HG03159 (cell line): Measurements from ENCODE around the gene SYNGR3.

ENCODE experiments used
- ATAC-seq: cut with Tn5 transposase; IDR thresholded peaks from one replicate; pipeline ENCODE4 v1.9.1; 2021; ENCODE audit warnings: mild to moderate bottlenecking, moderate library complexity; ENCODE audit not compliant: unreplicated experiment

SYNGR3 gene

DNA sequence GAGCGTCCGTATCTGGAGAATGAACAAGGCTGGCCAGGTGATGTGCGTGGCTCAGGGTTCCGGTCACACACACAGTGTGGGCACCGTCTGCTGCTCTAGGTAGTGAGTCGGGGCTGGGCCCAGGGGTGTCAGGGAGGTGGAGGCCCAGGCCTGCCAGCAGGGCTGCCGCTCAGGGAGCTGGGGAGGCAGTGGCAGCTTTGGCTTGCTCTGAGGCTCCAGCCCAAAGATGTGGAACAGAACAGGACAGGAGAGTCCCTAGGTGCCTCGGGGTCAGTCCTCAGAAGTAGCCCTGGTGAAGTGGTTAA lies 13.6 kb upstream of the SYNGR3 start:
- ATAC-seq: no peak

DNA sequence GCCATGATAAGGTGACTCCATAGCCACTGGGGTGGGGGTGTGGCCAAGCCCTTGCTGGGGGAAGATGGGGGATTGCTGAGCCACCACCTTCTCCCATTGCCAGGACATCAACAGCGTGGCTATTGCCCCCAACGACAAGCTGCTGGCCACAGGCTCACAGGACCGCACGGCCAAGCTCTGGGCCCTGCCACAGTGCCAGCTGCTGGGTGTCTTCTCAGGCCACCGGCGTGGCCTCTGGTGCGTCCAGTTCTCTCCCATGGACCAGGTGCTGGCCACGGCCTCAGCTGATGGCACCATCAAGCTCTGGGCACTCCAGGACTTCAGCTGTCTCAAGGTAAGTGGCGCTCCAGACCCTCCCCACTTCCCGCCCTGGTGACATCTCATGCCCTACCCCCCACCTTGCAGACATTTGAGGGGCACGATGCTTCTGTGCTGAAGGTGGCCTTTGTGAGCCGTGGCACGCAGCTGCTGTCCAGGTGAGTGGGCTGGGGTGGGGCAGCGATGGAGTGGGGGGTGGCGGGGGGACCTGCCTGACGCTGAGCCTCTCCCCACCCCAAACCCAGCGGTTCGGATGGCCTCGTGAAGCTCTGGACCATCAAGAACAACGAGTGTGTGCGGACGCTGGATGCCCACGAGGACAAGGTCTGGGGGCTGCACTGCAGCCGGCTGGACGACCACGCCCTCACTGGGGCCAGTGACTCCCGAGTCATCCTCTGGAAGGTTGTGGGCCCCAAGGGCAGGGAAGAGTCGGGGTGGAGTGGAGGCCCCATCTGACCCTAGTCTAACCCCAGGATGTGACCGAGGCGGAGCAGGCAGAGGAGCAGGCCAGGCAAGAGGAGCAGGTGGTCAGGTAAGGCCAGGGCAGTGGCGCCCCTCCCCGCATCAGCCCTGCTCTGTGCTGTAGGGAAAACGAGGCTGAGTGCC lies 12.6 kb upstream of the SYNGR3 start:
- ATAC-seq: no peak

DNA sequence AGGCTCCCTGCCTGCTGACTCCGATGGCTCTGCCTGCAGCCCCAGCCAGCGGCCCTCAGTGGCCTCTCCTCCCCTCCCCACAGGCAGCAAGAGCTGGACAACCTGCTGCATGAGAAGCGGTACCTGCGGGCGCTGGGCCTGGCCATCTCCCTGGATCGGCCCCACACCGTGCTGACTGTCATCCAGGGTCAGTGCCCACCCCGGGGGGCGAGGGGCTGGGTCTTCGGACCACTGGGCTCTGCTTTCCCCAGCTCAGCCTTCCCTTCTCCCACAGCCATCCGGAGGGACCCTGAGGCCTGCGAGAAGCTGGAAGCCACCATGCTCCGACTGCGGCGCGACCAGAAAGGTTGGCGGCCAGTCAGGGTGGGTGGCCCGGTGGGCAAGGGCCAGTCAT lies 11.9 kb upstream of the SYNGR3 start:
- no peak for ATAC-seq

DNA sequence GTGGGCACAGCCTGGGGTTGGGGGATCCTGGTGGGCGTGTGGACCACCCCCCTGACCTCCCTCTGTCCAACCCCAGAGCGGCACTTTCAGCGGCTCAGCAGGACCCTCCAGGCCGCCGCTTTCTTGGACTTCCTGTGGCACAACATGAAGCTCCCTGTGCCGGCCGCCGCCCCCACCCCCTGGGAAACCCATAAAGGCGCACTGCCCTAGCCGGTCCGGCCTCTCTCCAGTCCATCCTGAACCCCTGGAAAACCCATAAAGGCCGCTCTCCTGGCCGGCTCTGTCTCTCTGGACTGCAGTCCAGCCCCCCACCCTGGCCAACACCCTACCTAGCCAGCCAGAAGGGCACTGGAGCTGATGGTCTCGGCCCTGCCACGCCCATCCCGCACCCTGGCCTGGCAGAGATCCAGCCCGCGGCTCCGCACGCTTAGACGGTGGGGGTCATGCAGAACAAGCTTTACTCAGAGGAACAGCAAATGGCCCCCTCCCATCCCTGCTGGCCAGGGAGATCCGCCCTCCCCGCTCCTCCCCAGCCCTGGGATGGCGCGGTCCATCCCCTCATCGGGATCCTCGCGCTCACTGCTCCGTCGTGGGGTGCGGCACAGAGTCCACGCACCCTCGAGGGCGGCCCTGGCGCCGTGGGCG lies 11.2 kb upstream of the SYNGR3 start:
- no peak for ATAC-seq

DNA sequence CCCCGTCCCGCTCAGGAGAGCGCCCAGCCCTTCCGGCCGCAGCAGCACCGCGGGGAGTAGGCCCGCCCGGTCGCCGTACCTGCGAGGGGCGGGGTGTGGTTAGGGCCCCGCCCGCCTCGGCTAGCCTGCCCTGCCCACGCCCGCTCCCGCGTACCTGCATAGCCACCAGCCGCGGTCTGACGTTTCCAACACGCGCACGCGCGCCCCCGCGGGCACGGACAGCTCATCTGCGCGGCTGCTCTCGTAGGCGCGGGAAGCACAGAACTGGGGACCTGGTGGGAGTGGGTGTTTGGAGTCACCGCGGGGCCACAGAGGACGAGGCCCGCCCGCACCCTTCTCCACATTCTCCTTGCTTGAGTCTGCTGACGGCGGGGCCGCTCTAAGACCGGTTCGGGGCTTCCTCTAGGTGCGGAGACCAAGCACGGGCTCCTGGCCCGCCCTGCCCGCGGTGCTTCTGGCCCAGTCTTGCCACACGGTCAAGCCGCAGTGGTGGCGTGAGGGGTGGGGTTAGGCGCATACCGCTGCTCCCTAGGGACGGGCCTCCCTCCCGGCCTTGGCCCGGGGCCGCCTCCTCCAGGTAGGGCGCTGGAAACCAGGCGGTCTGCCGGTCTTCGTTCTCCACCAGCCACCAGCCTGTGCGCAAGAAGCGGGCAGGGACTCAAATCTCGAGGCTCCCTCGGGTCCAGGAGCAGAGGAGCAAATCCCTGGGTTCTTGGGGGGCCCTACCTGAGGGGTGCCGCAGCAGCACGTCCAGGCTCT lies 10.3 kb upstream of the SYNGR3 start:
- no peak for ATAC-seq

DNA sequence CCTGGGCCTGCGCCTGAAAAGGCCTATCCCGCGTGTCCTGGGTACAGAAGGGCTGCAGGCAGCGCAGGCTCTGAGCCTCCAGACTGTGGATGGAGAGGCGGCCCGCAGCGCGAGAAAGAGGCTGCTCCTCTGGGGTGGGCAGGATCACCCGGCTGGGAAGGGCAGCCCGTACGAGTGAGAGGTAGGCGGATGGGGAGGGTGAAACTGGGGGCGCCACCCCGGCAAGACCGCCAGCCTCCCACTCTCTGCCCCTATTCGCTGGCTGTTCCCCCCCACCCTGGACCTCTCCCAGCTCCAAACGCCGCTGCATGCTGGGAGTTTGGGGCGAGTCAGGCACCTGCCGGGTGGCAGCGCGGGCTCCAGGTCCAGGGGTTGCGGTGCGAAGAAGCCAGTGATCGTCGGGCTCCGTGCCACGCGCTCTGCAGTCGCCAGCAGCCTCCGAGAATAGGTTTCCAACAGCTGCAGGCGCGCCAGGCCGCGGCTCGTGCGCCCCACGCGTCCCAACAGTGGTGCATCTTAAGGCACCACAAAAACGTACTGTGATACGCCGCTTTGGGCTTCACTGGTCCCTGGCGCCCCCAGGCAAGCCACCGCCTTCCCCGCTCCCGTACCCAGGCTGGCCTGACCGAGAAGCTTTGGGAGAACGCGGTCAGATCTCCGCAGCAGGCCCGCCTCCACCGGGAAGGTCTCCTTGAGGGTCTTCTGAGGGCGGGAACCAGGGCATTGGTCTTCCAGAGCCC lies 9.6 kb upstream of the SYNGR3 start:
- no peak for ATAC-seq

DNA sequence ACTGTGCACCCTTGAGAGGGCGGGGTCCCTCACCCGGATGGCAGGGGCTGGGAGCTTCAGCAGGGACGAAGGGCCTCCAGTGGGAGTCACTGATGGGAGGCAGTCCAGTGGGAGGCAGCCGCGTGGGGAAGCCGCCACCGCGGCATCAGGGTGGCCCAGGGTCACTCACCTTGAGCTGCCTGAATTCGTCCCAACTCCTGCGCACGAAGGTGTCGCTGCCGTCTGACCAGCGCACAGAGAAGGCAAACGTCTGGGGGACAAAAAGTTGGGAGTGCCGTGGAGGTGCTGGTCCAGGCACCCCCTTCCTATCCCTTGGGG lies 9.0 kb upstream of the SYNGR3 start:
- no peak for ATAC-seq

DNA sequence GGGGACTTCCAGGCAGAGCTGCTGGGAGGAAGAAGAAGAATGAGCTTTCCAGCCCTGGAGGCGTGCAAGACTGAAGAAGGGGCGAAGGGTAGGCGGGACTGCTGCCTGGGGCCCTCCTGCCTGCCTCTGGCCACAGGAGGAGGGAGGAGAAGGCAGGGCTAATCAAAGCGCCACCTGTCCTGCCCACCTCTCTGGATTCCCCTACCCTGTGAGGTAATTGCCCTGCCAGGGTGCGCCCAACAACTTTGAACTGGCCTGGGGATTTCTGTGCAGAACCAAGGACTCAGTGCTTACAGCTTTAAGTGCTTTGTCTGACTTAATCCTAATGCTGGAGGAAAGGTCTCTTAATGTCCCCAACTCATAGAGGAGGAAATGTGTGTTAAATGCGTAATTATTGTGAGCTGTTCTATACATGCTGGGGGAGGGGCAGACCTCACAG lies 8.4 kb upstream of the SYNGR3 start, which contains the start of gene NOXO1:
Gene NOXO1 (minus strand): TSS at position 72 of the 439 bp plus-strand sequence. CDS start 290 bp downstream, outside the sequence.
- no peak for ATAC-seq

DNA sequence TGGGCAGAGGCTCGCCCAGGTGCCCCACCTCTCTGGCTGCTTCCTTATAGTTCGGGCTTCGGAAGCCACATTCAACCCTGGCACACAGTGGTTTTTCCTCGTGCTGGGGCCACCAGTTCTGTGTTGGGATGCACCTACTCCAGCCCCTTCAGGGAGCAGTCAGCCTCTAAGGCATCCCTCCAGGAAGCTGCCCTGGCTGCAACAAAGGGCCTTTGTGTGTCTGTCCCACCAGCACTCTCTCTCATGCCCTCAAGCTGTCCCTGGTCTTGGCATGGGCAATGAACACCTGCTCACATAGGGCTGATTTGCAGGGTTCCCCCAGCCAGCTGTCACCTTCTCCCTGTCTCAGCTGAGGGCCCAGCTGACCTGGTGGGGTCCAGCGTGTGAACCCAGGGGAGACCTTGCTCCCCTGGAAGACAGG lies 7.7 kb upstream of the SYNGR3 start:
- no peak for ATAC-seq

DNA sequence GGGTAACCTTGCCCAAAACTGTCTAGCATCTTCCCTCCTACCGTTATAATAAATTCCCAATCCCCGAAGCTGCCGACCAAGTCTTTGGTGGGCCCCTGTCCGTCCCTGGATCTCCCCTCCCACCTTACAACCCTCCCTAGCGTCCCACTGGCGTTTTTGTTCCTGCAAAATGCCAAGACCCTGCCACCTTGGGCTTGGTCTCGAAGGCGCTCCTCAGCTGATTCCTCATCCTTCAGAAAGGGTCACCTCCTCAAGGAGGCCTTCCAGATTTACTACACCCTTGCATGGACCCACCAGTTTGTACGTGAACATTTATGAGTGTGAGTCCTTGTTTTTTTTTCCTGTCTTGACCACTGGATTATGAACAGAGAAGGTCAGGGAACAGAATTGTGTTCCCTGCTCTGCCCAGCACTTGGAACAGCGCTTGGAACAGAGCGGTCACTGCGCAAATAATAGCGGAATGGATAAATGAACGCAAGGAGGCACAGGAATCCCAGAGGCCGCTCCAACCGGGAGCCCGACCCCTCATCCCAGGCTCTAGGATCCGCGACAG lies 6.7 kb upstream of the SYNGR3 start:
- ATAC-seq: no peak

DNA sequence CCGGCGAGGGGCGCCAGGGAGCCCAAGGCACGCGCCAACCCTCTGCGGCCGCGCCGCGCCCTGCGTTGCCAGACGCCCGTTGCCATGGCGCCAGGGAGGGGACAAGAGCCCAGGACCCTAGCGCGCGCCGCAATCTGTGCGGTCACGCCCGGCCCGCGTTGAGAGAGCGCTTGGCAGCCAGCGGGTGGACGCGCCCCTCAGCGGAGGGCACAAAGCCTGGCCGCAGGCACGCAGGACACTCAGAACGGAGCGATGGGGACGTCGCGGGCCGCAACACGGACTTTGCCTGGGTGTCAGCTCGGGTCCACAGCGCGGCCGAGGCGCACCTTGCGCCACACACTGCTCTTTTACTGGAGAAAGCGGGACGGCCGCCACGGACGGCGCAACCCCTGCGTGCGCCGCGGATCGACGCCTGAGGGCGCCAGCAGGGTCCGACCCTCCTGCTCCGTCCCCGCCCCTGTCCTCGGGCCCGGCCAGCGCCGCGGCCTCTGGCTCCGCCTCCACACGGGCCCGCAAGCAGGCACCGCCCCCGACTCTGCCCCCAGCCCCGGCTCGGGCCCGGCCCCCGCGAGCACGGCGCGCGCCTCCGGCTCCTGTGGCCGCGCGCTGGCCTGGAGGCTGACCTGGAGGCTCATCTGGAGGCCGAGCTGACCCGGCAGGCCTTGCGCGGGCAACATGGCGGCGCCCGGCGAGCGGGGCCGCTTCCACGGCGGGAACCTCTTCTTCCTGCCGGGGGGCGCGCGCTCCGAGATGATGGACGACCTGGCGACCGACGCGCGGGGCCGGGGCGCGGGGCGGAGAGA lies 6.0 kb upstream of the SYNGR3 start, which contains the start of gene GFER:
Gene GFER (plus strand): TSS at position 650 of the 803 bp plus-strand sequence. CDS start 26 bp downstream, at position 676.
- ATAC-seq: peak; percentile 52

DNA sequence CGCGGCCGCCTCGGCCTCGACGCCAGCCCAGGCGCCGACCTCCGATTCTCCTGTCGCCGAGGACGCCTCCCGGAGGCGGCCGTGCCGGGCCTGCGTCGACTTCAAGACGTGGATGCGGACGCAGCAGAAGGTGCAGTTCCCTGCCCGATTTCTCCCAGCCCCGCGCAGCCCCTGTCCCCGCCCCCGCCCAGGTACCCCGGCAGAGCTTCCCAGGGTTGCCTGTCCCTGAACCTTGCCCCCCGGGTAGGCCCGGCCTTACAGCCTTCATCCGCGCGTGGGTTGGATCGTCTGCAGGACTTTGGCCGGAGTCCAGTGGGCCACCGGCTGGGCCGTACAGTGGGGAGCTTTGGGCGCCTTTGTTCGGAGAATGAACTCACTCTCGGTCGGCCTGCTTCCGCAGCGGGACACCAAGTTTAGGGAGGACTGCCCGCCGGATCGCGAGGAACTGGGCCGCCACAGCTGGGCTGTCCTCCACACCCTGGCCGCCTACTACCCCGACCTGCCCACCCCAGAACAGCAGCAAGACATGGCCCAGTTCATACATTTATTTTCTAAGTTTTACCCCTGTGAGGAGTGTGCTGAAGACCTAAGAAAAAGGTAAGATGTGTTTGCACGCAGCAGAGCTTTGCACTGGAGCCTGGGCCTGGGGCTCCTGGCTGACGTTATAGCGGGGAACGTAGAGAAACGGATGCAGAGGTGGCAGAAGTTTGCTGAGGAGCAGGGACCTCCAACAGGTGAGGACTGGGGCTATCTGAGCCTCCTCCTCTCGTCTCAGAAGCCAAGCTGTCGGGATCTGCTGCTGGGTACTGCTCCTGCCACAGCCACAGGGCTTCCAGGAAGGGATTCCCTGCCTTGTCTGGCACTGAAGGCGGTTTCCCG lies 5.2 kb upstream of the SYNGR3 start:
- ATAC-seq: peak; percentile 8

DNA sequence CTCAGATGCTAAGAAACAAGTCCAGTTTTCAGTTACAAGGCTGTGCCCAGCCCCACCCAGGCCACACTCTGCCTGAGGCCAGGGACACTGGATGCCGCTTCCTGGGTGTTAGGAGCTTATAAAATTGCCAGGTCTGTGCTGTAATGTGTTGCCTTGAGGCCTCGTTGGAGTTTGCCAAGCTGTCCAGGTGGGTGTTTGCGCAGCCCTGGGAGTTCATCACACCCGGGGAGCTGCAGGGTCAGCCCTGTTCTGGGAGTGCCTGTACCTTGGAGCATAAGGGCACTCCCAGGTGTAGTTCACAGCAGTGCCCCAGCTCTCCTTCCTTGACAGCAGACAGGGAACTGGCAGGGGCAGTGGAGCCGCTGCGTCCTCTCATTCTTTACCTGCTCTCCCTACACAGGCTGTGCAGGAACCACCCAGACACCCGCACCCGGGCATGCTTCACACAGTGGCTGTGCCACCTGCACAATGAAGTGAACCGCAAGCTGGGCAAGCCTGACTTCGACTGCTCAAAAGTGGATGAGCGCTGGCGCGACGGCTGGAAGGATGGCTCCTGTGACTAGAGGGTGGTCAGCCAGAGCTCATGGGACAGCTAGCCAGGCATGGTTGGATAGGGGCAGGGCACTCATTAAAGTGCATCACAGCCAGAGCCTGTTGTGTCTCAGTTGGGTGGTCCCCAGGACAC lies 4.2 kb upstream of the SYNGR3 start:
- ATAC-seq: no peak

DNA sequence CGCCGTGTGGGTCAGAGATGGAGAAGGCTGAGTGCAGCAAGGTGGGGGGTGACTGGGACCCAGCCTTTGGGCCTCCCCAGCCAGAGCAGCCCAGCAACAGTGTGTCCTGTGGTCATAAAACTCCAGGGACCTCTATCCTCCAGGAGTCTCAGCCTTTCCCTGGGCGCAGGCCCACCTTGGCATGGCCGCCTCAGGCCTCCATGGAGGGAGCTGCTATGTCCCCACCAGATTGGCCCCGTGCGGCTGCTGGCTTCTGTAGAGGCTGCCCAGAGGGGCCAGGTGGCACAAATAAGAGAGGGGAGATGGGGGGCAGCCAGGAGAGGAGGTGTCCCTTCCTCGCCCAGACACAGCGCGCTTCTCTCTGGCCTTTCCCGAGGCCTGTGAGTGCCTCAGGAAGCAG lies 2.6 kb upstream of the SYNGR3 start:
- ATAC-seq: no peak

DNA sequence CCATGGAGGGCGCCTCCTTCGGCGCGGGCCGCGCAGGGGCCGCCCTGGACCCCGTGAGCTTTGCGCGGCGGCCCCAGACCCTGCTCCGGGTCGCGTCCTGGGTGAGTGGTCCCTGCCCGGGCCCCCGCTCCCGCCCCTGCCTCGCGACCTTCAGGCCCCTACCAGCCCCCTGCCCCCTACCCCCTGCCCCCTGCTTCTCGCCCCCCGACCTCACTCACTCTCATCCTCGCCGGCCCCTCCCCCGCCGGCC lies 256 bp downstream of the SYNGR3 start:
- ATAC-seq: no peak

DNA sequence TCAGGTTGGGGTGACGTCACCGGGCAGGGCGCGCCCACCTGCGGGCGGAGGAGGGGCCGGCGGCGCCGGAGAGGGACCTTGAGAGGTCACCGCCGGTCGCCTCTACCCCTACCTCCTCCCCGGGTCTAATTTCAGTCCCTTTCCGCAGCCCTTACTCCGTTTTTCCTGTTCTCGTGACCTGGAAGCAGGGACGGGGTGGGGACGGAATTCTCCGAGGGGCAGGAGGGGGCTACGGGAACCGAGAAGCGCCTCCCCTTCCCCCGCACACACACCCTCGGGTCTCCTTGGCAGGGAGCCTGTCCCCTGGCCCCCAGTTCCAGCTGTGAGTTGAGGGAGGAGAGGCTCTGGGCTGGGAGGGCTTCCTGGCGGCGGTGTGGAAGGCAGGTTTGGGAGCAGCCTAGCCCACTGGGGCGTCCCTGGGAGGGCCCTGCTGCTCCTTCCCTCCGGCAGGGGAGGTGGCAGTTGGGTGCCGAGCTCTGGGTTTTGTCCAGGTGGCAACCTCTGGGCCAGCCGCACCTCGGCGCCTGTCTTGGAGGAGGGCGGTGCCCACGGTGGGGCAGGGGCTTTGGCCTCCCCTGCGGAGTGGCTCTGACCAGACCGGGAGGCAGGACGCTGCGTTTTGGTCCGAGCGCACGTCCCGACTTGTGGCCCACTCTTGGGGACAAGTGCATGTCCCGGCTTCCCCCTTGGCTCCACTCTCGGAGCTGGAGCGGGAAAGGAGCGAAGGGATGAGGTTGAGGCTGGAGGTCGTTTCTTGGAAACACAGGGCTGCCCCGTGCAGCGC lies 773 bp downstream of the SYNGR3 start:
- peak; percentile 4 for ATAC-seq

DNA sequence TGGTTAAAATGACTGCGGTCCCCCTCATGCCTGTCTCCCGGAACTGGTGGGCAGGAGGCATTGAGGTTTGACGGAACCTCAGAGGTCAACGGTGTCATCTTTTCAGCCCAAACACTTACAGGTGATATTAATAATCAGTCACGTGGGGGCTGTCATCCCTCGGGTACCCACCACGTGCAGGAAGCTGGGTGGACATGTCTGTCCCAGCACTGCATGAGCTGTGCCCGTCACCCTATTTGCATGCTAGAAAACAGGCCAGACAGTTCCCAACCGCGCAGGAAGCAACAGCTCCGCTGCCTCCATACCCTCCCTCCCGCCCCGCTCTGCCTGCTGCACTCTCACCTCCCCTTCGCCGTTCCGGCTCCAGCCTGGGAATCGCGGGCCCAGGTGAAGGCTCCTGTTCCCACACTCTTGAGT lies 1.4 kb downstream of the SYNGR3 start:
- ATAC-seq: peak; percentile 36

DNA sequence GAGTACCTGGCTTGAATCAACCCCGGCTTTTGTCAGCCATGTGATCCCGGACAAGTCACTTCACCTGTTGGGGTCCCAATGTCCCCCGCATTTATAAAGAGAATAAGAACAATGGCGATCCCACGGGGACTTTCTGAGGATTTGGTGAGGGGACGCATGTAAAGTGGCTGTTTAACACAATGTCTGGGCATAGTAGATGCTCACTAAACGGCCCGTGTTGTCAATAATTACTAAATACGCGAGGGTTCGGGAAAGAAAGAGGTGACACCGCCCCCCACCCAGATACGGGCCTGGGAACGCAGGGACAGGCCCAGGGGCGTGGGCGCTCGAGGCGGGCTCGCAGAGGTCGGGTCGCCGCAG lies 1.8 kb downstream of the SYNGR3 start:
- no peak for ATAC-seq
